Midbrain (tissue), 1 donor: ENCODE results near the gene JOSD1.

ENCODE experiments used
- DNase-seq: peaks from one replicate; lab custom pipeline; 2025; lab: John Stamatoyannopoulos, UW

The JOSD1 gene

GRCh38 chr22:38712486-38713207 is 11.9 kb upstream of the JOSD1 start:
- no peak for DNase-seq

- no peak for DNase-seq
Measured at GRCh38 chr22:38710866-38711265, 10.1 kb upstream of the JOSD1 start.

GRCh38 chr22:38710351-38710750 is 9.6 kb upstream of the JOSD1 start:
- no peak for DNase-seq

GRCh38 chr22:38709306-38709705 is 8.6 kb upstream of the JOSD1 start:
- no peak for DNase-seq

GRCh38 chr22:38707984-38708383 is 7.2 kb upstream of the JOSD1 start:
- no peak for DNase-seq

DNA sequence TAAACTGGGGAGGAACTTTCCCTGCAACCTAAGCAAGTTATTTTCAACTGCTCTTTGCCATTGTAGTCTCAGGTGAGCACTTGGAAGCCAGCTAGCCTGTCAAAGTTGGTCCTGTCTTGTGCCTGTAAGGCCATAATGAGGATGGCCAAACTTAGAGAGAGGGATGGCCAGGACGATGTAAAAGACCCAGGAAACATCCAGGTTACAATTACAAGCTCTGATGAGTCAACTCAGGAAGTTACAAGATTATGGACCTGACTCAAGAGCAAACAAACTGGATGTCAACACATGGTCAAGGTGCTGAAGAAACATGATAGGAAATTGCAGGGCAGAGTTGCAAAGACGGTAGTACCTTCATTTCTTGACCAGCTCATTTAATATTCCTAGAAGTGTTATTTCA is 6.6 kb upstream of the JOSD1 start:
- DNase-seq: no peak

DNA sequence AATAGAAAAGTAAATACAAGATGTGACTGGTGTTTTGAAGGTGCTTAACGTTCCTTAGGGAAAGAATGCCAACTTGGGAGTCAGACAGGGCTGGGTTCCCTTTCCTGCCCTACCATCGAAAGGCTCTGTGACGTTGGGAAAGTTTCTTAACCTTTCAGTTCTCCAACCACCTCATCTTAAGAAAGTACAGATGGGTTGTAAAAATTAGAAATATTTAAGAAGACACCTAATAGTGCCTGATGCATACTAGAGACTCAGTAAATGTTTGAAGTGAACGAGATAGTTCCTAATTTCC is 6.1 kb upstream of the JOSD1 start:
- no peak for DNase-seq

DNA sequence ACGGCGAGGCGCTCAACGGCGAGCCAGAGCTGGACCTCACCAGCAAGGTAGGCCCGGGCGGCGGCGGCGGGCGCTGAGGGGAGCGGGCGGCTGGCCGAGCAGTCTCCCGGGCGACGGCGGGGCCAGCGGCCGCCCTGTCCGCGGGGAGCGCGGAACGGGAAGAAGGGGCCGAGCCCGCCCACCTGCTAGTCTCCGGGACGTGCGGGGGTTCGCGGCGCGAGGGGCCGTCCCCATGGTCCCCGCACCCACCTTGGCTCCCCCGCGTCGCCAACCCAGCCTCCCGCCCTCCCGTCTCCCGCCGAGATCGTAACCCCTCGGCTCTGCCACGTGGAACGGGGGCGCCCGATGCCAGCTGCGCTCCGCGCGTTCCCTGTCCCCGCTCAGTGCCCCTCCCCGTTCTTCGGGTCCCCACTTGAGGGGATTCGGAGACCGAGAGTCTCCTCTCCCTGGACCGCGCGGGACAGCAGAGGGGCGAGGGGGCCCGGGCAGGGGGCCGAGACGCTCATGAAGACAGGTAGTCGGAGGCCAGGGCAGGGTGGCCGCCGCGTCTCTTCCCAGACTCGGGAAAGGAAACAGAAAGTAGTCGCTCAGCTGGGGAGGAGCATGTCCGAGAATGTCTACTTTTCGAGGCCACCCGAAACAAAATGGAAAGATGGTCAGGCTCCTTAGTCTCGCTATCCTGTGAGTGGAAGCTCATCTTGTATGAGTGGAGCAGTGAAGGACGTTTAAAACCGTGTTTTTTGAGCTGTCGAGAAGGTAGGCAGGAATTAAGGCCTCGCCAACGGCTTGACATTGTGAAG is 5.6 kb upstream of the JOSD1 start:
- DNase-seq: peak; percentile 18

DNA sequence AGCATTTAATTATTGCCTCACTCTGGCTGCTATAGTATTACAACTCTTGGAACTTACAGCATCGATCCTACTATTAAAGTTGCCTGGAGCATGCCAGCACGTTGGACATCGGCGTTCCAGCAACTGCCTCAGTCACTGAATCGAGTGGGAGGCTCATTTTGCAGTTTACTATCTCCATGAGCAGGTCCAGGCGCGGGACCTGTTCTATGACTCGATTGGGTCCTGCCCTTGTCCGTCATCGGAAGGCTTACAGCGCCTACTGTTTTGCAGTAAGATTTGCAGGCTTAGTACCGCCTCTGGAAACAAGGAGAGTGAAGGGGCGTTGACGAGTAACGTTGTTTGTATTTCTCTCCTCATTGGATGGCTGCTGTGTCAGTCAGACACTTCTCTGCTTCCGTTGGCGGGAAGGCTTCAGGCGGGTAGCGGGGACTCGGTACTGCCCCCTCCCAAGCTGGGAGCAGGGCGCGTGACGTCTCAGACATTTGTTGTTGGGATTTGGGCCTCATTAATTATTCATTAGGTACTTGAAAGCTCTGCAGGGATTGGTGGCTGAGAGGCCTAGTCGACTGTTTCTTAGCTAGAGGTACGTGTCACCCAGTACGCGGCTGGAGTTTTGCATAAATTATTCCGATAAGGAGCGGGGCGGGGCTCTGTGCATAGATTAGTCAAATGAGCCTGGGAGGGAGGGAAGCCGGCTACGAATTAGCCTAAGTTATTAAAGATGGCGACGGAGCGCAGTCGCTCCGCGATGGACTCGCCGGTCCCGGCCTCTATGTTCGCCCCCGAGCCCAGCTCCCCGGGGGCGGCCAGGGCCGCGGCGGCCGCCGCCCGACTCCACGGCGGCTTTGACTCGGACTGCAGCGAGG is 4.7 kb upstream of the JOSD1 start, which contains the start of gene GTPBP1:
TSS of gene GTPBP1 (plus strand) at position 710 of the 866 bp plus-strand sequence. CDS start at position 722, 12 bp downstream.
- peak; percentile 100 for DNase-seq

DNA sequence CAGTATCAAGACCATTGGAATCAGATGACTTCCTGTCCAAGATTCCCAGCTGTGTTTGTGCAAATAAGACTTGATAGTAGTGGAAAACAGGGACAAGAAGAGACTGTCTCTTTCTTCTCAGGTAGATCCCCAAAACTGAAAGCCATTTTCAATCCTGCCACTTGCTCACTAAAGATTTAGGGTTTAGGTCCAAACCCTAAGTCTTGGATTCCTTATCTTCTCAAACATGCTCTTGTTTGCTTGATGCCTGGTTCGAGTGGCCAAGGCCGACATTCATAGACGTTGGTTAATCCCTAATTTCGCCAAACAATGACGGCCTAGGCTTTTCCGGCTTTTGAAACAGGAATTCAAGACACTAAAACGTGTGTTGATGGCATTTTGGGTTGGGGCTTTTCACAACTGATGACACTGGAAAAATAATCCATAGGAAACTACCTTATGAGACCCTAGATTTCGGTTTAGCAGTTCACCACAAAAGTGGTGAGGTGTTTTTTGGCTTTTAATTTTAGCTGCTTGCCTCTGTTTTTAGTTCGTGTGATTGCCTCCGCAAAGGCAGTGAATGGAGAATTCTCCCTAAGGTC is 4.0 kb upstream of the JOSD1 start:
- DNase-seq: no peak

- no peak for DNase-seq
Measured at GRCh38 chr22:38700270-38700788, 414 bp downstream of the JOSD1 start.

DNA sequence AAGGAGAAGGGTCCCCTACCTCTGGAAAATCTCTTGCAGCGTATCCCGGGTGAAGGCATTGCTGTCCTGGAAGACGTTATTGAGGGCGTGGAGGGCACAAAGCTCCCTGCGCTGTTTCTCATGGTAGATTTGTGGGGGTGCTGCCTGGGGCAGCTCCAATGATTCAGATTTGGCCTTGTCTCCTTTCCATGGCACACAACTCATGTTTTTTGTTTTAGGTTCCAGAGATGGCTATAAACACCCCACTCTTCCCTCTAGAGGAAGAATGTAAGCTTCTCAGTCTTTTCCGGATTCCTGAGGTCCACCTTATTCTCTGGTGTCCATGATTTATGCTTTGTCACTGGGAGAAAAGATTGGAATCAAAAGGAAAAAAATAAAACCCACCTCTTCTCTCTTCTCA is 959 bp downstream of the JOSD1 start:
- no peak for DNase-seq

- DNase-seq: no peak
Measured at GRCh38 chr22:38699143-38699542, 1.6 kb downstream of the JOSD1 start.

DNA sequence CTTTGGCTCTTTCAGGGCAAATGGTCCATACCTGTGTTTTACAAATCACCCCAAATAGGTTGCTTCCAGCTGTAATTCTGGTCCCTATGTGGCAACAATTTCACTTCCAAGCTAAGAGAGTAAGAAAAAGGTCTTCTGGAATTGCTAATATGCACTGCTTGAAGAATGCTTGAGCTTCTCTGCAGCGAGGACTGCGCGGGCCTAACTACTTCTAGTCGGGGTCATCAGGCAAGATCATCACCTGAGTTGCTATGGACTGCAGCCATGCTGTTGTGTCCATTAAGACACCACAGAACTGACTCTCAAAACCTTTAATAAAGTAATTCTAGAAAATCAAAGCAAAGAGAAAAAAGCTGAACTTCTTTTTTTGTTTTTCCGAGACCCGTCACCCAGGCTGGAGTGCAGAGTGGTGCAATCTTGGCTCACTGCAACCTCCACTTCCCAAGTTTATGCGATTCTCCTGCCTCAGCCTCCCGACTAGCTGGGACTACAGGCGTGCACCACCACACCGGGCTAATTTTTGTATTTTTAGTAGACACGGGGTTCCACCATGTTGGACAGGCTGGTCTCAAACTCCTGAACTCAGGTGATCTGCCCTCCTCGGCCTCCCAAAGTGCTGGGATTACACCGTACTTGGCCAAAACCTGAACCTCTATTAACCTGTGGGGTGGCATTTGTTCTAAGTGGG is 2.2 kb downstream of the JOSD1 start:
- DNase-seq: no peak

- no peak for DNase-seq
Measured at GRCh38 chr22:38697425-38698089, 3.2 kb downstream of the JOSD1 start.

- DNase-seq: no peak
Measured at GRCh38 chr22:38696606-38697424, 3.9 kb downstream of the JOSD1 start.

GRCh38 chr22:38694940-38695339 is 5.8 kb downstream of the JOSD1 start:
- DNase-seq: no peak

- DNase-seq: no peak
Measured at GRCh38 chr22:38694049-38694448, 6.7 kb downstream of the JOSD1 start.

DNA sequence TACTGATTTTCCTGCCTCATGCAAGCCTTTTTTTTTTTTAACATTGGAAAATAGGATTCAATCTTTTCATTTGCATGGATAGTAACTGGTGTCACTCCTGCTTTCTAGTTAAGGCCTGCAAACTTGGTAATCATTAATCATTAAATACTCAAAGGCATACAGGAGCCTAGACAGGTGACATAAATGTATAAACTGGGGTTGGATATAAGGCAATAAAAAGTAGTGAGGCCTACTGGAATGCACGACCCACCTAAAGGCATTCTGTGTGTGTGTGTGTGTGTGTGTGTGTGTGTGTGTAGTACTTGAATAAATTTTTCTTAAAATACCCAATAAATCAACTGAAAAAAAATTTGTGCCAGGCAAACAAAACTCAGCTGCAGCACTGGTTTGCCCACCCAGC is 11.1 kb downstream of the JOSD1 start:
- DNase-seq: no peak

DNA sequence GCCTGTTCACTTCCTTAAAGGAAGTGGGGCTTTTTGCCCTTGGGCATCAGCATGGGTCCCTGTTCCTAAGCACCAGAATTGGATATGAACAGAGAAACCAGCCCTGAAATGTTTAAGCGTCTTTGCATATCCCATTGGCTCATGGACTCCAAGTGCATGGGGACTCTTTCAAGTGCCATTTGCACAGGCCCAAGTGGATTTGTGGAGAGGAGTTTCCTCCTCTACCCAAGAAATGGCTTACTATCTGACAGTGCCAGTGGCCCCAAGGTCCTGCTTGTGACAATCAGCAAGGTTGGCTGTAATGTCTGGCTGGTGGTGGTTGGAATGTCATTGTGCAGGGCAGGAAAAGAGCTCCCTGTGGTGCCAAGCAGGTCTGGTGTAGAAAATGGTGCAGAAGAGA is 15.0 kb downstream of the JOSD1 start:
- no peak for DNase-seq
